Endothelial cell (in vitro differentiated cells): Measurements from ENCODE around the gene MYCBP2. TPM values are rescaled to one million over a fixed set of nuclear protein-coding genes. Genes with fewer than 3 reads are reported as not detected.

Experiments
- DNase-seq: peaks from one replicate; pipeline ENCODE4 v3.0.0; 2021; ENCODE audit warnings: low spot score
- H3K27ac Mint-ChIP-seq: one replicate; pipeline ENCODE4 v1.8.0; 2021; ENCODE audit warnings: mixed read lengths, inconsistent platforms; ENCODE audit not compliant: unreplicated experiment
- H3K27me3 Mint-ChIP-seq: one replicate; pipeline ENCODE4 v1.8.0; 2021; ENCODE audit warnings: mild to moderate bottlenecking, moderate library complexity, mixed read lengths, inconsistent platforms; ENCODE audit not compliant: unreplicated experiment
- H3K36me3 Mint-ChIP-seq: one replicate; pipeline ENCODE4 v1.8.0; 2021; ENCODE audit warnings: mild to moderate bottlenecking, low read depth, mixed read lengths, inconsistent platforms; ENCODE audit not compliant: unreplicated experiment
- H3K4me1 Mint-ChIP-seq: one replicate; pipeline ENCODE4 v1.8.0; 2021; ENCODE audit warnings: mild to moderate bottlenecking, mixed read lengths, inconsistent platforms; ENCODE audit not compliant: unreplicated experiment
- H3K4me3 Mint-ChIP-seq: one replicate; pipeline ENCODE4 v1.8.0; 2021; ENCODE audit warnings: mild to moderate bottlenecking, mixed read lengths, inconsistent platforms; ENCODE audit not compliant: unreplicated experiment
- H3K9me3 Mint-ChIP-seq: one replicate; pipeline ENCODE4 v1.8.0; 2021; ENCODE audit warnings: mixed read lengths, inconsistent platforms; ENCODE audit not compliant: unreplicated experiment
- total RNA-seq: library from RNA; stranded (reverse); fragmentation: NEBNext Ultra II Directional; extraction: Animal tissue kit (Norgen Biotek cat#: 25700); gene quantifications from one replicate; pipeline ENCODE4 v1.2.1, GENCODE V29; 2021; ENCODE audit not compliant: unreplicated experiment
- TF ChIP-seq, protein P1 (sequence below): fragments of 200-600 bp; sonication (generic); IDR thresholded peaks from one replicate; pipeline ENCODE4 v1.5.0; 2021; ENCODE audit warnings: antibody characterized with exemption; ENCODE audit not compliant: unreplicated experiment

MYCBP2 gene
- total RNA-seq, 1 donor from 2014 or later, result 94.7 TPM

DNA sequence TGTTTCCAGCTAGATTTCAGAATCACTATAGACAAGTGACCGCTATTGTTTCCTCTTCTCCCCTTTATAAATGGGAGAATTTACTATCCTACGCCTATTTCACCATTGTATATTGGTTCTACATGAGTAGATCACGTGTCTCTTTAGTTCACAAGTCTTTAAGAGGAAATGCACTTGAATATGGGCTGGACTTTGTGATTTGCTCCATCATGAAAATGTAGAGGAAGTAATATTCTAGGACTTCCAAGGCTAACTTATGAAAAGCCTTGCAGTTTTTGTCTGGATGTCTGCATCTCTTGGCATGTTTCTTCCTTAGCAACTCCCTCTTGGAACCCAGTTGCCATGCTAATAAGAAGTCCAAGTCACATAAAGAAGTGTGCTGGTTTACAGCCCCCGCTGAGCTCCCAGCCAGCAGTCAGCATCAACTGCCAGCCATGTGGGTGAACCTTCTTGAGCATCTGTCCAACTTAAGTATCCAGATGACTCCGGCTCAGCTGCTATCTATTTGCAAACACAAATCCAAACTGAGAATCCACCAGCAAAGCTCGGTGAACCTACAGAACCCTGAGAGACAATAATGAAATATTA is 295.1 kb downstream of the MYCBP2 start:
- Mint-ChIP-seq H3K27ac (no peak overlapping the region), H3K4me1 (peaks cover 12% of the 10 kb centered on the region), H3K9me3 (no peaks in the 10 kb centered on the region), H3K27me3 (peaks cover 4% of the 10 kb centered on the region), H3K4me3 (no peak overlapping the region), H3K36me3 (peaks cover 3% of the 10 kb centered on the region)
- TF ChIP-seq, protein P1, sequence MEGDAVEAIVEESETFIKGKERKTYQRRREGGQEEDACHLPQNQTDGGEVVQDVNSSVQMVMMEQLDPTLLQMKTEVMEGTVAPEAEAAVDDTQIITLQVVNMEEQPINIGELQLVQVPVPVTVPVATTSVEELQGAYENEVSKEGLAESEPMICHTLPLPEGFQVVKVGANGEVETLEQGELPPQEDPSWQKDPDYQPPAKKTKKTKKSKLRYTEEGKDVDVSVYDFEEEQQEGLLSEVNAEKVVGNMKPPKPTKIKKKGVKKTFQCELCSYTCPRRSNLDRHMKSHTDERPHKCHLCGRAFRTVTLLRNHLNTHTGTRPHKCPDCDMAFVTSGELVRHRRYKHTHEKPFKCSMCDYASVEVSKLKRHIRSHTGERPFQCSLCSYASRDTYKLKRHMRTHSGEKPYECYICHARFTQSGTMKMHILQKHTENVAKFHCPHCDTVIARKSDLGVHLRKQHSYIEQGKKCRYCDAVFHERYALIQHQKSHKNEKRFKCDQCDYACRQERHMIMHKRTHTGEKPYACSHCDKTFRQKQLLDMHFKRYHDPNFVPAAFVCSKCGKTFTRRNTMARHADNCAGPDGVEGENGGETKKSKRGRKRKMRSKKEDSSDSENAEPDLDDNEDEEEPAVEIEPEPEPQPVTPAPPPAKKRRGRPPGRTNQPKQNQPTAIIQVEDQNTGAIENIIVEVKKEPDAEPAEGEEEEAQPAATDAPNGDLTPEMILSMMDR, result no peak
- DNase-seq, result no peak

DNA sequence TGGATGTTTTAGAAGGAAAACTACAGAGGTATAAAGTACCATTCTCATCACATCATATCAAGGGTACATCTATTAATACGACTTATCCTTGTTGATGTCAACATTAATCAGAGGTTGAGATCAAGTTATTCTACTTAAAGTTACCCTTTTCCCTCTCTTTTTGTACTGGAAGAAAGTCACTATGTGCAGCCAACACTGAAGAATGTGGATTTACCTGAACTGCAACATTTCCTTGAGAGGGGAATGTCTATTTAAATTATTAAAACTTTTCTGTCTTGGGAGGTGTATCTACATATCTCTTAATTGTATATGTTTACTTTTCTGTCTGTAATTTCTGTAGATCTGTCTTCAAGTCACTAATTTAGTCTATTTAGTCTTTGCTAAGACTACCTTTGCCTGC is 297.5 kb downstream of the MYCBP2 start:
- peaks cover 3% of the 10 kb centered on the region for H3K36me3 Mint-ChIP-seq

DNA sequence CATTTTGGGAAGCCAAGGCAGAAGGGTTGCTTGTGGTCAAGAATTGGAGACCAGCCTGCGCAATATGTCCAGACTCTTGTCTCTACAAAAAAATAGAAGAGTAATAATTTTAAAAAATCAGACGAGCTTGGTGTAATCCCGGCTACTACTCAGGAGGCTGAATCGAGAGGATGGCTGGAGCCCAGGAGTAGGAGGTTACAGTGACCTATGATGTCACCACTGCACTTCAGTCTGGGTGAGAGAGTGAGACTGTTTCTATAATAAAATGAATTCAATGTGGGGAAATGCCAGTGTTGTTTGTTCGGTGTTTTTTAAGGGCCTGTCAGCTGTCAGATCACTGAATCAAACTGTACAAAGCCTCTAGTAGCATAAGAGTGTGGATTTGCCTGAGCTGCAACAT is 298.7 kb downstream of the MYCBP2 start:
- Mint-ChIP-seq H3K27ac (peak overlapping the region; percentile 20), H3K27me3 (peaks cover 2% of the 10 kb centered on the region), H3K4me1 (peaks cover 26% of the 10 kb centered on the region), H3K9me3 (no peaks in the 10 kb centered on the region), H3K36me3 (peaks cover 3% of the 10 kb centered on the region), H3K4me3 (peak overlapping the region; percentile 97)
- no peak for DNase-seq
- TF ChIP-seq, protein P1, result no peak

More for the DNA sequence above, 297.5 kb downstream of the MYCBP2 start:
- no peaks in the 10 kb centered on the region for H3K9me3 Mint-ChIP-seq
- DNase-seq, result no peak
- H3K4me1 Mint-ChIP-seq, result peaks cover 19% of the 10 kb centered on the region
- TF ChIP-seq, protein P1, result no peak
- H3K27me3 Mint-ChIP-seq, result peaks cover 4% of the 10 kb centered on the region
- H3K27ac Mint-ChIP-seq, result no peak overlapping the region
- H3K4me3 Mint-ChIP-seq, result no peak overlapping the region

DNA sequence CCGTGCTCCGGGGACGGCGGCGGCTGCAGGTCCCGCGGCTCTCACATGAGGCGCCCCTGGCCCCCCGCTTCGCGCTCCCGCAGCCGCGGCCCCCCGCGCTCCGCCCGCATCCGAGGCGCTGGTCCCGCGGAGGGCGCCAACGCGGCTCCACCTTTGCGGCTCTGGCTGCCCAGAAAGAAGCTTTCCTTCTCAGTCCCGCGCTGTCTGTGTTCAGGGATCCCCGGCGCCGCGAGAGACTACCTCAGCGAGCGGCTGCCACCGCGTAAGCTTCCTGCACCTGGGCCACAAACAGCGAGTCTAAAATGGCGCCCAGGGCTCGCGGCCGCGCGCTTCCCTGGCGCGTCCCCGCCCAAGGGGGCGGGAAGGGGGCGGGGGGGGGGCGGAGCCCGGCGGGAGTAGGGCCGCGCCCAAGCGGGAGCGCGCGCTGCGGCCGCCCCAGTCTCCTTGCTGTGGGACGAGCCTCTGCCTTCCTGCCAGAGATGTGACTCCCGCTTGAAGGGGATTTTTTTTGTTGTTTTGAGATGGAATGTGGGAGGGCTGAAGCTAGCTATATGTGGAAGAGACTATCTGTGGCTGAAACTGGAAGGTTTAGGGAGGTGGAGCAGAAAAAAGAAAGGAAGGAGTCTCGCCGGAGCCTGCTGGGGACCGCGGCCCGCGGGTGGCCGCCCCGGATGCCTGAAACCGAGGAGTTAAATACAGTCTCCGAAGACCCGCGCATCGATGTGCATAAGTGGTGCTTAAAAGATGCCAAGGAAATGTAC is 299.9 kb downstream of the MYCBP2 start, which contains the start of gene FBXL3:
FBXL3 (minus strand) TSS at position 299 of the 761 bp plus-strand sequence. CDS start 5,299 bp downstream, outside the sequence.
- Mint-ChIP-seq H3K27ac (peak within 1 kb of the TSS; percentile 93), H3K4me3 (peak within 1 kb of the TSS; percentile 97), H3K9me3 (no peaks in the 10 kb centered on the region), H3K4me1 (peaks cover 35% of the 10 kb centered on the region), H3K36me3 (peaks cover 3% of the 10 kb centered on the region), H3K27me3 (peaks cover 2% of the 10 kb centered on the region)
- TF ChIP-seq, protein P1, result no peak
- peak; percentile 84 for DNase-seq

DNA sequence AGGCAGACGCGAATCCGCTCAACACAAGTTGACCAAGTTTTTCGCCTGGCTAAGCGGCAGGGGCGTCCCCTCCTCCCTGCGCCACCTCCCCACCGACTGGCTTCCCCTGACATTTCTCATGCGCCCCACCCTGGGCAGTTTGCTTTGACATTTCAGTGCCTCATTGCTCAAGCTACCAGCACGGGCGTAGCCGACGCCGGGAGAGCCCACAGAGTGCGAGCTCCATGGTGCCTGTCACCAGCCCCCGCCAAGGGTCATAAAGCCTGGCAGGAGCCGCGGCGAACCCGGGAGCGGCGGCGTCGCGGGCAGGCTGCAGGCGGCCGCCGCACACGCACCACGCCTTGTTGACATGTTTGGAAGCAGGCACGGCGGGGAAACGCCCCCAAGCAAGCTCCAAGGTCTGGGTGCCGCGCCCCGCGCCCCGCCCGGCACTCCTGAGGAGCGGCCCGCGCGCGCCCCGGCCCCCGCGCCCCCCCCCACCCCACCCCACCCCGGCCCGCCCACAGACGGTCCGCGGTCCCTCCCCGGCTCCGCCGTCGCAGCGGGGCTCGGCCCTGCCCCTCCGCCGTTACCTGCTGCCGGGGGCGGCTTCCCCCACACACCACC is 300.5 kb downstream of the MYCBP2 start:
- Mint-ChIP-seq H3K9me3 (no peaks in the 10 kb centered on the region), H3K4me3 (peak overlapping the region; percentile 97), H3K27me3 (peaks cover 2% of the 10 kb centered on the region), H3K36me3 (peaks cover 3% of the 10 kb centered on the region), H3K4me1 (peaks cover 35% of the 10 kb centered on the region), H3K27ac (peak overlapping the region; percentile 41)
- DNase-seq, result peak; percentile 56
- TF ChIP-seq, protein P1, result no peak
